ENCODE results near the gene WDR90.

The WDR90 gene

DNA sequence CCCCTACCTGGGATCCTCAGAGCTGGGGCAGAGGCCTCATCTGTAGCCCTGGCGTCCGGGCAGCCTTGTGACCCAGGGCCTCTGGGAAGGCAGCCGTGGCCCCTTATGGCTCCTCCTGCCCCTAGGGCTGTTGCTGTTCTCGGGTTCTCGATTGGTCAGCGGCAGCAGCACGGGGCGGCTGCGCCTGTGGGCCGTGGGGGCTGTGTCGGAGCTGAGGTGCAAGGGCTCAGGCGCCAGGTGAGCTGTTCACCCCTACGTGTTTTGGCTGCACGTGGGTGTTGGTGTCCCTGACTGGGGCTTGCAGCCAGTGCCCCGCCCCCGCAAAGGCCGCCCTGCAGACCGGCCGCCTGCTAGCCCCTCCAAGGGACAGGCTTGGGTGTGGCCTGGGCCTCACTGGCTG is 12.9 kb downstream of the WDR90 start:
- DNase-seq: no peak

DNA sequence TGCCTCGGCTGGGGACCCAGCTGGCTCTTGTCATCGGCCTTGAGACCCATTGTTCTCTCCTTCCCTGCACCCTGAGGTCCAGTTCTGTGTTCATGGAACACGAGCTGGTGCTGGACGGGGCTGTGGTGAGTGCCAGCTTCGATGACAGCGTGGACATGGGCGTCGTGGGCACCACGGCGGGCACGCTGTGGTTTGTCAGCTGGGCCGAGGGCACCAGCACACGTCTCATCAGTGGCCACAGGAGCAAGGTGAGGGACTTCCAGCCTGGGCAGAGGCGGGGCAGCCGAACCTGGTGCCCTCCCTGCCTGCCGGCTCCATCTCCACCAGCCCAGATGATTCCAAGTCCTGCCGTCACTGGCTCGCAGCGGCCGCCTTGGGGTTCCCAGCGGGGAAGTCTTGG is 13.4 kb downstream of the WDR90 start:
- DNase-seq: no peak

DNA sequence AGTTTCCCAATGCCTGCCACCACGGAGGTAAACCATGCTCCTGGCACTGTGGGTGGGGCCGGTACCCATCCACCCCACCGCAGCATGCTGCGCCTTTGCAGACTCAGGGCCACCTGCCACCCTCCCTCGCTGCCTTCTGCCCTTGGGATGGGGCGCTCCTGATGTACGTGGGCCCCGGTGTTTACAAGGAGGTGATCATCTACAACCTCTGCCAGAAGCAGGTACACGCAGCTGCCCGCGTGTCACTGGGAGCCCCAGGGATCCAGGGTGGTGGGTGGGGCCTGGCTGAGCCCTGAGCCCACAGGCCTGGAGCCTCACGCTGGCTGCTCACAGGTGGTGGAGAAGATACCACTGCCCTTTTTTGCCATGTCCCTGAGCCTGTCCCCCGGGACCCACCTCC is 17.4 kb downstream of the WDR90 start:
- no peak for DNase-seq

DNA sequence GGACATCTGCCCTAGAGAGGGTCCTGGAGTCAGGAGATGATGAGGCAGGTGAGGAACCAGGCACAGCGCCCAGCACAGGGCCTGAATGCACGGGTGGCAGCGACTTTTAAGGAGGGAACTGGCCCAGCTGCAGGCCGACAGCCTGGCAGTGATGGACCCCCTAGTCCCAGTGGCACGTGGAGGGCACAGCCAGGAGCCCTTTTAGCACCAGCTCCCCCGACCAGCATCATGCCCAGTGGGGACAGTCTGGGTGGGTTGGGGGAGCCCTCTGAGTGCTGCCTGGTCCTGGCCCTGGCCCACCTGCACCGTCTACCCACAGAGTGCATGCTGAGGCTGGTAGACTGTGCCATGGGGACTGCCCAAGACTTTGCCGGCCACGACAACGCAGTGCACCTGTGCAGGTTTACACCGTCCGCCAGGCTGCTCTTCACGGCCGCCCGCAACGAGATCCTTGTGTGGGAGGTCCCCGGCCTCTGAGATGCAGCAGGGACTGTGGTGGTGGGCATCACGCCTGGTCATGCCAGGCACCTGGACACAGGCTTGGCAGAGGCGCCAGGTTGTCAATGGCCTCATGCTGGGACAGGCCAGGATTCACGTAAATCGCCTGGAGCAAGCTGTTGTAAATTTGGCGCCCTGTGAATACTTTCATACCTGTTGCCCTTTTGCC is 18.1 kb downstream of the WDR90 start:
- no peak for DNase-seq

DNA sequence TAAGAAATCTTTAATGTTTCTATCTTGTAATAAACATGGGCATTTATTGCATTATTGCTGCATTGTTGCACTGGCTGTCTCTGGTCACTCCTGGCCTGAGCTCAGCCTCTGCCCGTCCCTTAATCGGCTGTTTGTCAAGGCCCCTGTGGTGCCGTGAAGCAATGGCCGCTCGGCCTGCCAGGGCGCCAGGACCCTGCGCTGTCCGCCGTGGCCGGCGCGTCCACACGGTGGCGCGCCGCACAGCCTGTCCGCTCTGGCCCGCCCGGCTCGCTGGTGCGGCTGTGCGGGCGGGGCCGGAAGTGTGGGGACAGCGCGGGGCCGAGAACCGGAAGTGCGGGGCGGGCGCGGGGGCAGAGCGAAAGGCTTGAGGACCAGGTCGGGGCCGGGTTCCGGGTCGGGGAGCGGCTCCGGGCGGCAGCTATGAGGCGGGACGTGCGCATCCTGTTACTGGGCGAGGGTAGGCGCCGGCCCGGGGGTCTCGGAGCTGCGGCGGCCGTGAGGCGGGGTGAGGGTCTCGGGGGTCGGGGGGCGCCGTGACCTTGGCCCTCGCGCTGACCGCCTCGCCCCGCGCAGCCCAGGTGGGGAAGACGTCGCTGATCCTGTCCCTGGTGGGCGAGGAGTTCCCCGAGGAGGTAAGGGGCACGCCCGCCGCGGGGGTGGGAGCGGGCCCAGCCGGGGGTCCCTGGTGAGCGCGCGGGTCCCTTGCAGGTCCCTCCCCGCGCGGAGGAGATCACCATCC is 18.8 kb downstream of the WDR90 start, which contains the start of gene RHOT2:
Gene RHOT2, plus strand, starts transcription at position 353 of the 739 bp plus-strand sequence. Its CDS starts 68 bp downstream, at position 421.
- peak; percentile 73 to 89 (median 80) for DNase-seq

DNA sequence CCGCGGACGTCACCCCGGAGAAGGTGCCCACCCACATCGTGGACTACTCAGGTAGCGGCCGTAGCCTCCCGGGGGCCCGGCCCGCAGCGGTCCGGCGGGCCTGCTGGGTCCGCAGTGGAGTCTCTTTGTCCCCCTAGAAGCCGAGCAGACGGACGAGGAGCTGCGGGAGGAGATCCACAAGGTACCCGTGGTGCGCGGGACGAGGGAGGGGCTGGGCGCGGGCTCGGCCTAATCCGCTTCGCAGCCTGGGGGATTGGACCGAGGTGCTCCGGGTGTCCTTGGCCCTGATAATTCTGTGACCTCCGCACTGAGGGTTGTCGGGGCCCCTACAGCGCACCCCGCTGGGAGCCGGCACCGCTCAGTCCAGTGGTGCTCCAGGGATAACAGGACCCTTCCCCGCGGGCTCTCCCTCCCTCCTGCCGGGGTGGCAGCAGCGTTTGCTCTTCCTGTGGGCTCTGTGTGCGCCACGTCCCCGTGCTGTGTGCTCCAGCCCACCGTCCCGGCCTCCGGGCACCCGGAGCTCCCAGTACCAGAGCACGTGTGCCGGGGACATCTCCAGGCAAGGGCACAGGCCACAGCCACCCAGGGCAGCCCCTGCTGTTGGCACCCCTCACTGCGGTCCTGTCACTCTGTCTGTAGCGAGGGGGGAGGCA is 19.5 kb downstream of the WDR90 start:
- DNase-seq: no peak

DNA sequence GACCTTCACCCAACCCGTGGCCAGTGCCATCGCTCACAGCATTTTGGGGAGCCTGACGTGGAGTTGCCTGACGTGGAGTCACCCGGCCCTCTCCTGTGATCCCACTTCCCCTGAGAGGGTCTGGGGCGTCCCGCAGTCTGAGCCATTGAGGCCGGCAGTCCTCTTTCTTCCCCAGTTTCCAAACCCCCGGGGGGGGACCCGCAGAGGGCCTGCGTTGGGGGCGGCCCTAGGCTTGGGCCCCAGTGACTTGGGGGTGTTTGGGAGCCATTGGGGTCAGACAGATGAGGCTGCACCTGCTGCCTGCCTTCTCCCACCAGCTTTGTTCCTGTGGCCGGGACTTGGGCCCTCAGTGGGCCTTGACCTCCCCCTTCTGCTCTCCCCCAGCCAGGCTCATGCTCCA is 20.5 kb downstream of the WDR90 start:
- no peak for DNase-seq

DNA sequence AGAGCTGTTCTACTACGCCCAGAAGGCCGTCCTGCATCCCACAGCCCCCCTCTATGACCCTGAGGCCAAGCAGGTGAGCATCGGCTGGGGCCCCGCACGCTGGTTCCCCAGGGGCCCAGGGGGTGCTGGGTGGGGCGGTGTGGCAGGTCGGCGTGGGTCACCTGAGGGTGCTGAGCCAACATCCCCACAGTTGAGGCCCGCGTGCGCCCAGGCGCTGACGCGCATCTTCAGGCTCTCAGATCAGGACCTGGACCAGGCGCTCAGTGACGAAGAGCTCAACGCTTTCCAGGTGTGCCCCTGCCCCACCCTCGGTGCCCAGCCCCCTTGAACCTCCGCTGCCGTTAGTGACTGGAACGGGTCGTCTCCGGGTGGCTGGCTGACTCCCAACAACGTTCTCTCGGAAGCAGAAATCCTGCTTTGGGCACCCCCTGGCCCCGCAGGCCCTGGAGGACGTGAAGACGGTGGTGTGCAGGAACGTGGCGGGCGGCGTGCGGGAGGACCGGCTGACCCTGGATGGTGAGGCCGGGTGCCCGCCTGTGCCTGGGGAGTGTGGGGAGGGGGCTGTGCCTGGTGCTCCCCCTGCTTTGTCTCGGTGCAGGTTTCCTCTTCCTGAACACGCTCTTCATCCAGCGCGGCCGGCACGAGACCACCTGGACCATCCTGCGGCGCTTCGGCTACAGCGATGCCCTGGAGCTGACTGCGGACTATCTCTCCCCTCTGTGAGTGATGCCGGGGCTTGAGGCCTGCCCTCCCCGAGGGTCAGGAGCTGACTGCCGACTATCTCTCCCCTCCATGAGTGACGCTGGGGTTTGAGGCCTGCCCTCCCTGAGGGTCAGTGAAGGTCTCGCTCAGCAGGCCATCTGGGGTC is 21.6 kb downstream of the WDR90 start:
- no peak for DNase-seq

DNA sequence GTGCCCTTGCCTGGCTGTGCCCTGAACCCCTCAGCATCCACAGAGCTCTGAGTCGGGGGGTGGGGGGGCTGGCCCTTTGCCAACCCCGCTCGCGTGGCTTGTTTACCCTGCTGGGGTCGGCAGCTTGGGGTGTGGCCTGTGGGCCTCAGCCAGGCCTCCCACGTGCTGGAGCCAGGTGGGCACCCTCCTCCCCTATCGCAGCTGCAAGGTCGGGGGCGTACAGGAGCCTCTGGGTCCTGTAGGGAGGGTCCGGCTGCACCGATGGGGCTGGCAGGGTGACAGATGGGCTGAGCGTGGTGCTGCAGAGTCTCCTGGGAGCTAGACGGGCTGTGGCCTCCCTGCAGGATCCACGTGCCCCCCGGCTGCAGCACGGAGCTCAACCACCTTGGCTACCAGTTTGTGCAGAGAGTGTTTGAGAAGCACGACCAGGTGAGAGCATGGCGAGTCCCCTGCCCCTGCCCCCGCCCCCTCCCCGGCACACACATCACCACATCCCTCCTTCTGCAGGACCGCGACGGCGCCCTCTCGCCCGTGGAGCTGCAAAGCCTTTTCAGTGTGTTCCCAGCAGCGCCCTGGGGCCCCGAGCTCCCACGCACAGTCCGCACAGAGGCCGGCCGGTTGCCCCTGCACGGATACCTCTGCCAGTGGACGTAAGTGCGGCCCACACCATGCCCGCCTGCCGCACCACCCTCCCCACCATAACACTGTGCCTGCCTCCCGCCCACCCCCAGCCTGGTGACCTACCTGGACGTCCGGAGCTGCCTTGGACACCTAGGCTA is 22.4 kb downstream of the WDR90 start:
- DNase-seq: no peak

DNA sequence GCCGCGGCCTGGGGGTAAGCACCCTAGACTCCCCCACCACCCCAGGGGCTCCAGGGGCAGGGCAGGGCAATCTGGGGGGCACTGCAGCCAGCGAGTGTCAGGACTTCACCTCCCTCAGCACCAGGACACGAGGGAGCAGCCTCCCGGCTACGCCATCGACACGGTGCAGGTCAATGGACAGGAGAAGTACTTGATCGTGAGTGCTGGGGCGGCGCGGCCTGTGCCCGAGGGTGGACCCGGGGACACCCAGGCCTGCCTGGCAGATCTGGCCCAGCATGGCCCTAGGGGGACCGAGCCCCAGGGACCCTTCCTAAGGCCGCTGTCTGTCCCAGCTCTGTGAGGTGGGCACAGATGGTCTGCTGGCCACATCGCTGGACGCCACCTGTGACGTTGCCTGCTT is 23.2 kb downstream of the WDR90 start:
- DNase-seq: no peak

DNA sequence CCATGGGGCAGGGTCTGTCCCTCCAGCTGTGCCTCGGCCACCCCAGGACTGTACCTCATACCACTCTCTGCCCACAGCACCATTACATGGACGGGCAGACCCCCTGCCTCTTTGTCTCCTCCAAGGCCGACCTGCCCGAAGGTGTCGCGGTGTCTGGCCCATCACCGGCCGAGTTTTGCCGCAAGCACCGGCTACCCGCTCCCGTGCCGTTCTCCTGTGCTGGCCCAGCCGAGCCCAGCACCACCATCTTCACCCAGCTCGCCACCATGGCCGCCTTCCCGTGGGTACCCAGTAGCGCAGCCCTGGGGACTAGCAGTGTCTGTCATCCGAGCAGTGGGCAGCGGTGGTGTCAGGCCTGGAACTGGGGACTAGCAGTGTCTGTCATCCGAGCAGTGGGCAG is 23.7 kb downstream of the WDR90 start:
- DNase-seq: no peak

DNA sequence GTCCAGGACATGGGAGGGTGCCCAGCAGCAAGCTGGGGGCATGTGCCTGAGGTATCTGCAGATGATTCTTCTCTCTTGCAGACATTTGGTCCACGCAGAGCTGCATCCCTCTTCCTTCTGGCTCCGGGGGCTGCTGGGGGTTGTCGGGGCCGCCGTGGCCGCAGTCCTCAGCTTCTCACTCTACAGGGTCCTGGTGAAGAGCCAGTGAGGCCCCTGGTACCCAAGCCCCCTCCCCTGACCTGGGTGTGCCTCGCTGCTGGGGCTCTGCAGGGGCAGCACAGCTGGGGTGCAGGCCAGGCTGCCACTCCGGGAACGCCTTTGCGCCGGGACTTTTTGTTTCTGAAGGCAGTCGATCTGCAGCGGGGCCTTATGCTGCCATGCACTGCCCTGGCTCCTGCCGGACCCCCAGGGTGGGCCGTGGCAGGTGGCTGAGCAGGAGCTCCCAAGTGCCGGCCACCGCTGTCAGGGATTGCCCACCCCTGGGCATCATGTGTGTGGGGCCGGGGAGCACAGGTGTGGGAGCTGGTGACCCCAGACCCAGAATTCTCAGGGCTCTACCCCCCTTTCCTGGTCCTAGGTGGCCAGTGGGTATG is 24.3 kb downstream of the WDR90 start:
- DNase-seq: no peak

DNA sequence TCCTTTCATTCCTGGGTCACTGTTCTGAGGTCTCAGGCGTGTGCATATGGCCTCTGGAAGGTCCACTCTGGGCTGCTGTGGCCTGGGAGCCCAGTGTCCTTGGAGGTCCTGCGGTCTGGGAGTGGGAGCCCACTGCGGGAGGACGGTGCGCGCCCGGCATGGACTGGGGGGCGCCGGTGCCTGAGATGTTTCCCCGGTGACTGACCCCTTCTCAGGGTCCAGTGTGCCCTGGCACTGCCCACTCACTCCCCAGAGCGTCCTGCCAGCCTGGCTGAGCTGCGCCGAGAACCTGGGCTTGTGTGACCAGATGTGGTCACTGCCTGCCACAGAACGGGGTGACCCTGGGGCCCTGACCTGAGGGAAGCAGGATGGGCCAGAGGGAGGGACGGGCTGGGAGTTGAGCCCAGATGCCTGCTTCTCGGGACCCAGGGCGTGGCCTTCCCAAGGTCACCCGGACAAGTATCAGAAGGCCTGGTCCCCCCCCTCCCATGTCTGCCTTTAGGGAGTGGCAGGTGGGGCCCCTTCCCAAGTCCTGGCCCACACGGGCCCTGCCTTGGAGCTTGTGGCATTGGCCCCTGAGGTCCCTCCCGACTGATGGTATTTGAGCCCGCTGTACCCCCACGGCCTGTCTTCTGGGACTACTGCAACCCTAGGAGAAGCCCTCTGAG is 25.2 kb downstream of the WDR90 start:
- DNase-seq: no peak

DNA sequence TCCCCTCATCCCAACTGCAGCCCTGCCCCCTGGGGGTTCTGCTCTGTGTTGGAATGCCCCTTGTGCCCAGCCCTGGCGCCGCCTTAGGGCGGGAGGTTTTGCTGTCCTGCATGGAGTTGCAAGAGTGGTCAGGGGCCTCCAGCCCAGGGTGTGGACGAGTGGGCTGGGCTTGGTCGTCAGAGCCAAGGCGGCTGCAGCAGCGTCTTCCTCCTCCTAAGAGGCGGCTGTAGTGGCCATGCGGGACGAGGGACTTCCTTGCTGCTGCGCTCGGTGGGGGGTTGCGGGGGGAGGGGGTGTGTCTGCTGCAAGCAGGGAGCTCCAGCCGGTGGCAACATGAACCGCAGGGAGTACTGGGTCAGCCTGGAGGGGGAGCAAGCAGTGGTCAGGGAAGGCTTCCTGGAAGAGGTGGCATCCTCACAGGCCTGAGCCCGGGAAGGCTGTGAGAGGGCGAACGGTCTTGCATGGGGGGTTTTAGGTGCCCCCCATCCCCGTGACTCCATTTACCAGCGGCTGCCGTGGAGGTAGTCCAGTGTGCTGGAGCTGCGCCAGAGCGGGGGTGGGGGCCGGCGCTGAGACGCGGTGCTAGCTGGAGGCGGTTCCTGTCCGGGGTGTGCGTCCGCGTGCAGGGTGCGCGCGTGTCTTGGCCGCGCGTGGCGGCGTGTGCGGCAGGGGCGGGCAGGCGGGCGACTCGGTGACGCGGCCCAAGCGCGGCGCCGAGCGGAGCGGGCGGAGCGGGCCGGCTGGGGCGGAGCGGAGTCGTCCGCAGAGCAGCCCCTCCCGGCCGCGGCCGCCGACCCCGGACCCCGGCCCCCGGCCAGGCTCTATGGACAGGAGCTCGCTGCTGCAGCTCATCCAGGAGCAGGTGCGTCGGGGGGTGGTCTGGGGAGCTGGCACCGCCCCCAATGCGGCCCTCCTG is 26.1 kb downstream of the WDR90 start, which contains the start of gene RHBDL1:
Gene RHBDL1, plus strand, starts transcription at position 704 of the 916 bp plus-strand sequence. Its CDS starts 120 bp downstream, at position 824.
- no peak for DNase-seq

DNA sequence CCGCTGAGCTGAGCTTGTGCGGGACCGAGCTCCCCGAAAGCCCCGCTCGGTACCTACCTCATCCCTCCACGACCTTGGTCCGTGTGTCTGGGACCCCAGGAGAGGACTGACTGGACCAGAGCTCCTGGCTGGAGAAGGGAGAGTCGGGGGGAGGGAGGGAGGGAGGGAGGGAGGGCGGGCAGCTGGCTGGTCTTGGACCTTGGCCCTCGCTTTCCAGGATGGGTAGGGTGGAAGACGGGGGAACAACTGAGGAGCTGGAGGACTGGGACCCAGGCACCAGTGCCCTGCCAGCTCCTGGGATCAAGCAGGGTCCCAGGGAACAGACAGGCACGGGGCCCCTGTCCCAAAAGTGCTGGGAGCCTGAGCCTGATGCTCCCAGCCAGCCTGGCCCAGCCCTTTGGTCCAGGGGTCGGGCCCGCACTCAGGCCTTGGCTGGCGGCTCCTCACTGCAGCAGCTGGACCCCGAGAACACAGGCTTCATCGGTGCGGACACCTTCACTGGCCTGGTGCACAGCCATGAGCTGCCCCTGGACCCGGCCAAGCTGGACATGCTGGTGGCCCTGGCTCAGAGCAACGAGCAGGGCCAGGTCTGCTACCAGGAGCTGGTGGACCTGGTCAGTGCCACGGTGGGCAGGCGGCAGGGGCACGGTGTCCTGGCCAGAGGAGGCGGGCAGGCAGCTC is 26.9 kb downstream of the WDR90 start:
- no peak for DNase-seq

DNA sequence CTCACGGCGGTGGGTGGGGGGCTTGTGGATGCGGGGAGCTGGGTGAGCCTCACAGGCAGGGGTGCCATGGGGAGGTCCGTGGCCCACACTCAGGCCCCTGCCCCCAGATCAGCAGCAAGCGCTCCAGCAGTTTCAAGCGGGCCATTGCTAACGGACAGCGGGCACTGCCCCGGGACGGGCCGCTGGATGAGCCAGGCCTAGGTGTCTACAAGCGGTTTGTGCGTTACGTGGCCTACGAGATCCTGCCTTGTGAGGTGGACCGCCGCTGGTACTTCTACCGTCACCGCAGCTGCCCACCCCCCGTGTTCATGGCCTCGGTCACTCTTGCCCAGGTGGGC is 27.4 kb downstream of the WDR90 start:
- no peak for DNase-seq

DNA sequence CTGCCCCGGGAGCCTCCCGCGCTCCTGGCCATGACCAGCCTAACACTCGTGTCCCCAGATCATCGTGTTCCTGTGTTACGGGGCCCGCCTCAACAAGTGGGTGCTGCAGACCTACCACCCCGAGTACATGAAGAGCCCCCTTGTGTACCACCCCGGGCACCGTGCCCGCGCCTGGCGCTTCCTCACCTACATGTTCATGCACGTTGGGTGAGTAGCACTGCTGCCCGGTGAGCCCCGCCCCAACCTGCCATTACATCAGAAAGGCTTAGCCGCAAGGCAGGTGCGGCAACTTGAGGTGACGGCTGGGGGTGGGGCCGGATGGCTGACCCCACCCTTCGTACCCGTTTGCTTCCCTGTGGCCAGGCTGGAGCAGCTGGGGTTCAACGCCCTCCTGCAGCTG is 27.7 kb downstream of the WDR90 start:
- no peak for DNase-seq

DNA sequence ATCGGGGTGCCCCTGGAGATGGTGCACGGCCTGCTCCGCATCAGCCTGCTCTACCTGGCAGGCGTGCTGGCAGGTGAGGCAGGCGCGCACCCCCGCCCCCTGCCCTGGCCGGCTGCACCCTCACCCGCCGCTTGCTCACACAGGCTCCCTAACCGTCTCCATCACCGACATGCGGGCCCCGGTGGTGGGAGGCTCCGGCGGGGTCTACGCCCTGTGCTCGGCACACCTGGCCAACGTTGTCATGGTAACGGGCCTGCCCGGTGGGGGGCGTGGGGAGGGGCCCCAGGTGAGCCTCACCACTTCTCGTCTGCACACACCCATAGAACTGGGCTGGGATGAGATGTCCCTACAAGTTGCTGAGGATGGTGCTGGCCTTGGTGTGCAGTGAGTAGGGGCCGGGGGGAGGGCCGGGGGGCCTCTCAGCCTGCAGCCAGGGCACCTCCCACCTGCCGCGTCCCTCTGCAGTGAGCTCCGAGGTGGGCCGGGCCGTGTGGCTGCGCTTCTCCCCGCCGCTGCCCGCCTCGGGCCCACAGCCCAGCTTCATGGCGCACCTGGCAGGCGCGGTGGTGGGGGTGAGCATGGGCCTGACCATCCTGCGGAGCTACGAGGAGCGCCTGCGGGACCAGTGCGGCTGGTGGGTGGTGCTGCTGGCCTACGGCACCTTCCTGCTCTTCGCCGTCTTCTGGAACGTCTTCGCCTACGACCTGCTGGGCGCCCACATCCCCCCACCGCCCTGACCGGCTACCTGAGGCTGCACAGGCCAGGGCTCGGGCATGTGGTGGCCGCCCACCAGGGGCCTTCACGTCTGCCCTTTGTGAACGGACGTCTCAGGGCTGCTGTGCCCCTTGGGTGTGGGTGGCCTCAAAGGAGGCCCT is 28.4 kb downstream of the WDR90 start:
- DNase-seq: no peak

All from activated naive CD4-positive, alpha-beta T cell (primary cell).